ENCODE measurements around the gene CHMP1A. TPM values are rescaled to one million over a fixed set of nuclear protein-coding genes. Genes with fewer than 3 reads are reported as not detected.

CHMP1A gene
- total RNA-seq, 2 experiments from 2014 or later, result 95.7 to 98.9 TPM

DNA sequence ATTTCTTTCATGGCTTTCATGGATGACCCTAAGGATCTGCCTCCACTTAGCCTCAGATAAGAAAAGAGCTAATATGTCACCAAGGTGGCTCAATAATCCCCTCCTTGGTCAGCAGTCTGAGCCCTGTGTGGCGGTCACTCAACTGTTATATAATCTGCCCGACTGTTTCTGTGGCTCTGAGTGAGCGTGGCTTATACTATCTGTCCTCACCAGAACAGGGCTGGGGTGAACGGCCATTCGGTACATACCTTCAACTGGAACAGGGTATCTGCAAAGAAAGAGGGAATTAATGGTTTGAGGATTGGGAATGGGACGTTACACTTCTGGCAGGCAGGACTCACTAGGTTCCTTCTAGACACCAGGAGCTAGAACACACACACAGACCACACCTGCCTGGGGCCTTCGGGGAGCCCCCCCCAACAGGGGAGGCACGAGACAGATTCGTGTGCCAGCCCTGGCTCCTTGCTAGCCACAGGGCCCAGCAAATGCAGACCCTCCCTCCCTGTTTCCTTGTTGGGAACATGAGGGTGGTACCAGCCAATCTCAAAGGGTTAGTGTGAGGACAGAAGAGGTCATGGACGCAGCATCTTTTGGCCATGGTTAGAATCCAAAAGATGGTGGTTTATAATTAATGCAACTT lies 3.7 kb downstream of the CHMP1A start:
- no peak for ATAC-seq
- Mint-ChIP-seq H3K36me3 (ENCODE audit: low read depth) (peaks cover 30% of the 10 kb centered on the region), H3K27me3 (ENCODE audit: low read depth) (no peaks in the 10 kb centered on the region), H3K9me3 (ENCODE audit: insufficient read depth) (no peaks in the 10 kb centered on the region), H3K4me1 (ENCODE audit: low read depth) (peaks cover 30% of the 10 kb centered on the region), H3K4me3 (no peak overlapping the region), H3K27ac (no peak overlapping the region)
- ChIA-PET POLR2A (interaction anchor here (1.4 kb wide), 1 partner anchor 33 kb away, joined by 3 read pairs; the partner anchor contains the start of gene CDK10), CTCF (no interaction called here)
- DNase-seq, result no peak

DNA sequence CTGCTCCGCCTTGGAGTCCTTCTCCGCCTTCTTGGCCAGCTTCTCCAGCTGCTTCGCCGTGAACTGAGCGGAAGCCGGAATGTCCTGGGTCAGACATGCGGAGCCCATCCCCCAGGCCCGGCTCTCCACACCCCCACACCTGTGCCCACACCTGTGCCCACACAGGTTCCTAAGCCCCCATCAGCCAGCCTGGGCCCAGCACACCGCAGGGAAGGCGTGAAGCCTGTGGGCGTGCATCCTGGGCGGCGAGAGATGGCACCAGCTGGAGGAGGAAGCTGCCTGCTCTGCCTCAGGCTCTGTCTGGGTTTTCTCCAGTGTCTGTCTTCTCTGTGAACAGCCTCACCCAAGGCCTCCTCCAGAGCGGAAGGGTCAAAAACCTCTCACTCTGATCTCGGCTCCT lies 5.9 kb downstream of the CHMP1A start:
- no peak for DNase-seq
- no peak for ATAC-seq
- peaks cover 36% of the 10 kb centered on the region for H3K36me3 Mint-ChIP-seq (ENCODE audit: low read depth)
- no peak overlapping the region for H3K4me3 Mint-ChIP-seq
- CTCF ChIA-PET, result no interaction called here
- peaks cover 24% of the 10 kb centered on the region for H3K4me1 Mint-ChIP-seq (ENCODE audit: low read depth)
- H3K27me3 Mint-ChIP-seq (ENCODE audit: low read depth), result no peaks in the 10 kb centered on the region
- POLR2A ChIA-PET, result no interaction called here
- H3K9me3 Mint-ChIP-seq (ENCODE audit: insufficient read depth), result no peaks in the 10 kb centered on the region
- H3K27ac Mint-ChIP-seq, result no peak overlapping the region

DNA sequence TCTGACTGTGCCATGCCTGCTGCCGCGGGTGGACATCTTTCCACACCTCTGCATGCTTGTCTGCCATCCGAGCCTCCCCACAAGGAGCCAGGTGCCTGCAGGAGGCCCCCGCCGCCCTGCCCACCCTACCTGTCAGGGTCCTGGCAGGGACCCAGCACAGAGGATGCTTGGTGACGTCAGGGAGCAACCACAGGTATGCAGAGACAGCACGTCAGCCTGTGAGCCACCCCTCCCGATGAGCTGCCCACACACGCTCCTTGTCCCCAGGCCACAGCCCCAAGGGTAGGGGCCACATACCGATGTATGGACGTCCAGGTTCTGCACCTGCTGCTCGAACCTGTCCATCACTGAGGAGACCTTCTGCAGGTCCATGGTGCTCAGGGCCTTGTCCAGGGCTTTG lies 10.6 kb downstream of the CHMP1A start:
- no peak overlapping the region for H3K4me3 Mint-ChIP-seq
- ChIA-PET POLR2A (no interaction called here), CTCF (no interaction called here)
- no peak overlapping the region for H3K27ac Mint-ChIP-seq
- ATAC-seq (no peak), DNase-seq (no peak)
- no peaks in the 10 kb centered on the region for H3K4me1 Mint-ChIP-seq (ENCODE audit: low read depth)
- H3K27me3 Mint-ChIP-seq (ENCODE audit: low read depth), result no peaks in the 10 kb centered on the region
- peaks cover 39% of the 10 kb centered on the region for H3K36me3 Mint-ChIP-seq (ENCODE audit: low read depth)
- H3K9me3 Mint-ChIP-seq (ENCODE audit: insufficient read depth), result no peaks in the 10 kb centered on the region

DNA sequence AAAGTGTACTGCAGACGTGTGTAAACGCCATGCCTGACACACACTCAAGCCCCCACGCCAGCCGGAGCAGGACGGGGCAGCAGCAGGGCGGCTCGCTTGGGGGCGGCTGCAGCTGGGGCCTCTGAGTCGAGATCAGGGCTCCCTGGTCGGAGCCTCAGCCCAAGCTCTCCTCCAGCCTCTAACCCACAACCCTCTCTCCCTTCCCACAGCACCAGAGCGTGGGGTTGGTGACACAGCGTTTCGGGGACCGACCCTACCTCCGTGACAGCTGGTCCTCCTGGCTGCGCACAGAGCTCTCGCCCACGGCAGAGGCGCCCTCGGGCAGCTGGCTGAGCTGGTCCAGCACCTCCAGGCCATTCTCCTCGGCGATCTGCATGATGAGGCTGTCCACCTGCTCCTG lies 11.2 kb downstream of the CHMP1A start:
- DNase-seq (no peak), ATAC-seq (no peak)
- Mint-ChIP-seq H3K36me3 (ENCODE audit: low read depth) (peaks cover 39% of the 10 kb centered on the region), H3K27ac (no peak overlapping the region), H3K27me3 (ENCODE audit: low read depth) (no peaks in the 10 kb centered on the region), H3K9me3 (ENCODE audit: insufficient read depth) (no peaks in the 10 kb centered on the region), H3K4me1 (ENCODE audit: low read depth) (peaks cover 2% of the 10 kb centered on the region), H3K4me3 (no peak overlapping the region)
- POLR2A ChIA-PET, result no interaction called here
- CTCF ChIA-PET, result interaction anchor here (0.9 kb wide), 1 partner anchor 54 kb away, joined by 3 read pairs; no protein-coding TSS in a partner anchor

DNA sequence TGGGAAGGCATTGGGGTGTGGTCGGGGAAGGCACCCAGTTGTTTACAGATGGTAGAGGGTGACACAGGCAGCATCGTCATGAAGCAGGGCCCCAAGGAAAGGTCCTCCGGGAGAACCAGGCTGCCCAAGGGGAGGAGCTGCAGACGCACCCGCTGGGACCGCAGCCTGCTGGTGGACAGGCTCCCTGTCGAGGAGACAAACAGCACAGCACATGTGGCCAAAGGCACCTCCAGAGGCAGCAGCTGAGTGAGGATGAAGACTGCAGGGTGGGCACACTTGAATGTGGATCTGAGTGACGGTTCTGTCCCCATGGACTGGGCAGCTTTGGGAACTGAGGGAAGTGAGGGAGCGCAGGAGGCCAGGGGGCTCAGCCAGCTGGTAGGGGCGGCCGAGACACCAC lies 12.4 kb downstream of the CHMP1A start:
- peaks cover 34% of the 10 kb centered on the region for H3K36me3 Mint-ChIP-seq (ENCODE audit: low read depth)
- DNase-seq, result no peak
- ChIA-PET POLR2A (no interaction called here), CTCF (no interaction called here)
- H3K27ac Mint-ChIP-seq, result no peak overlapping the region
- H3K4me1 Mint-ChIP-seq (ENCODE audit: low read depth), result peaks cover 9% of the 10 kb centered on the region
- H3K27me3 Mint-ChIP-seq (ENCODE audit: low read depth), result no peaks in the 10 kb centered on the region
- no peak for ATAC-seq
- H3K4me3 Mint-ChIP-seq, result no peak overlapping the region
- H3K9me3 Mint-ChIP-seq (ENCODE audit: insufficient read depth), result no peaks in the 10 kb centered on the region

DNA sequence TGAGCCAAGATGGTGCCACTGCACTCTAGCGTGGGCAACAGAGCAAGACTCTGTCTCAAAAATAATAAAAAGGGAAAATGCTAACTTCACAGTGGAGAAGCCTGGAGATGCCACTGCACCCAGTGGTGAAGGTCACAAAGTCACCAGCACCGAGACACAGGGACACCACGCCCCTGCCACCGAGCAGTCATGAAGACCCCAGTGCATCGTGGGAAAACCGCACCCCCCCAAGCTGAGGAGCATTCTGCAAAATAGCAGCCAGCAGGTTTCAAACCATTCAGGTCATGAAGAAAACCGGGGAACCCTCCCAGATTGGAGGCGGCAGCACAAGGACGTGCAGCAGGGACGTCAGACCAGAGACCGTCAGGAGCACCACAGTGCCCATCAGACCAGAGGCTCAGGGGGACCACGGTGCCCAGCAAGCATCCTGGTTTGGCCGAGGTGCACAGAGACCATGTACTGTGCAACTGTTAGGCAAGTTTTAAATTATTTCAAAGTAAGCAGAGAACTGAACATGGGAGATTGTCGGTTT lies 13.7 kb downstream of the CHMP1A start:
- H3K4me1 Mint-ChIP-seq (ENCODE audit: low read depth), result peaks cover 9% of the 10 kb centered on the region
- no peak for DNase-seq
- no peak overlapping the region for H3K27ac Mint-ChIP-seq
- no peak overlapping the region for H3K4me3 Mint-ChIP-seq
- ChIA-PET CTCF (no interaction called here), POLR2A (no interaction called here)
- H3K36me3 Mint-ChIP-seq (ENCODE audit: low read depth), result peaks cover 27% of the 10 kb centered on the region
- H3K27me3 Mint-ChIP-seq (ENCODE audit: low read depth), result no peaks in the 10 kb centered on the region
- no peaks in the 10 kb centered on the region for H3K9me3 Mint-ChIP-seq (ENCODE audit: insufficient read depth)
- no peak for ATAC-seq

DNA sequence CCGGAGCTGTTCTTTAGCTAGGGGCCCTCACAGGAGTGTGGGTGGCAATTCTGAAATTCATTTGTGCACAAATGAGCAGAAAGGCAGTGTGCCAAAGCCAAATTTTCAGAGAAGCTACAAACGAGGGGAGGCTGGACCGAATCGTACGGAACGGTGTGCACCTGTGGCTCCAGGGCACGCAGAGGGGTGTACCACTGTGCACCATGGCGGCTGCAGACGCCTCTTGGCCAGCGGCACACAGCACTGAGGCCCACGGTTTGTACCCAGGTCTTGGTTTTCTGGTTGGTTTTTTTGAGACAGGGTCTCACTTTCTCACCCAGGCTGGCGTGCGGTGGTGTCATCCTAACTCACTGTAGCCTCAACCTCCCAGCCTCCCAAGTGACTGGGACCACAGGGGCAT lies 14.9 kb downstream of the CHMP1A start:
- Mint-ChIP-seq H3K4me1 (ENCODE audit: low read depth) (peaks cover 9% of the 10 kb centered on the region), H3K36me3 (ENCODE audit: low read depth) (peaks cover 21% of the 10 kb centered on the region), H3K27ac (no peak overlapping the region), H3K27me3 (ENCODE audit: low read depth) (no peaks in the 10 kb centered on the region), H3K9me3 (ENCODE audit: insufficient read depth) (no peaks in the 10 kb centered on the region), H3K4me3 (no peak overlapping the region)
- CTCF ChIA-PET, result interaction anchor here (1.0 kb wide), 1 partner anchor 9 kb away, joined by 3 read pairs; no protein-coding TSS in a partner anchor
- POLR2A ChIA-PET, result interaction anchor here (0.8 kb wide), 1 partner anchor 425 kb away, joined by 3 read pairs; the partner anchor contains the start of gene ZNF778
- DNase-seq (no peak), ATAC-seq (no peak)

DNA sequence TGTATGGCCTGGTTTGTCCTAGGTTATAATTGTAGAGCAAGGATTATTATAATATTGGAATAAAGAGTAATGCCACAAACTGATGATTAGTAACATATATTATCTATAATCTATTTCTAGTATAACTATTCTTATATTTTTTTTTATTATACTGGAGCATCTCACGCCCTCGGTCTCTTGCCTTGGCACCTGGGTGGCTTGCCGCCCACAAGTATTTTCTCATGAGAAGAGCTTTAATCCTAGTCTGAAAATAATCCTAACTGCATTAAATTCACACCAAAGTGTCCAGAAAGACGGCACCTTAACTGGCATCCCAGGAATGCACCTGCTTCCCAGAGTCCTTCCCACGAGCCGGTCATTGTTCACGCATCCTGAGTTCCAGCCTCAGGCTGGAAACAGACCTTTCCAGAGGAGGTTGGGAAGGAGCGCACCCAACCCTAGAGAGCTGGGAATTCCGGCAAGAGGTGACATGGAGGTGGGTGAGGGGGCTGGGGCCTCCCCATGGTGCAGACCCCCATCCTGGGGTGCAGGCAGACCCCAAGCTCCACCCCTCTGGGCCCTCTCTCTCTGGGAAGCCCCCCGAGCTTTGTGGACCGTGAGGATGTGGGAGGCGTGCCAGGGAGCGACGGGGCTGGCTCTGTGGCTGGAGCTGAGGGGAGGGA lies 15.9 kb downstream of the CHMP1A start:
- Mint-ChIP-seq H3K27ac (no peak overlapping the region), H3K9me3 (ENCODE audit: insufficient read depth) (no peaks in the 10 kb centered on the region), H3K27me3 (ENCODE audit: low read depth) (no peaks in the 10 kb centered on the region), H3K4me1 (ENCODE audit: low read depth) (peaks cover 9% of the 10 kb centered on the region), H3K4me3 (peak overlapping the region; percentile 29), H3K36me3 (ENCODE audit: low read depth) (peaks cover 17% of the 10 kb centered on the region)
- DNase-seq (no peak), ATAC-seq (no peak)
- POLR2A ChIA-PET, result interaction anchor here (0.8 kb wide), 1 partner anchor 424 kb away, joined by 3 read pairs; the partner anchor contains the start of gene ZNF778
- CTCF ChIA-PET, result interaction anchor here (0.7 kb wide), 1 partner anchor 78 kb away, joined by 4 read pairs; no protein-coding TSS in a partner anchor

DNA sequence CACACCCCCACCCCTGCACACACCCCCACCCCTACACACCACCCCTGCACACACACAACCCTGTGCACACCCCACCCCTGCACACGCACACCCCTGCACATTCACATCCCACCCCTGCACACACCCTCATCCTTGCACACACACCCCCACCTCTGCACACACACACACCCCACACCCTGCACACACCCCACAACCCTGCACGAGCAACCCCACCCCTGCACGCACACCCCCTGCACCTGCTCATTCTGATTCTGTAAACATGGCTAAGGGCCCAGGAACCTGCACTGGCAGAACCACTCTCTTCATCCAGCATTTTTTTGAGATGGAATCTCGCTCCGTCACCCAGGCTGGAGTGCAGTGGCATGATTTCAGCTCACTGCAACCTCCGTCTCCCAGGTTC lies 18.1 kb downstream of the CHMP1A start:
- no peak for DNase-seq
- Mint-ChIP-seq H3K27ac (no peak overlapping the region), H3K4me3 (no peak overlapping the region), H3K27me3 (ENCODE audit: low read depth) (no peaks in the 10 kb centered on the region), H3K9me3 (ENCODE audit: insufficient read depth) (no peaks in the 10 kb centered on the region), H3K36me3 (ENCODE audit: low read depth) (peaks cover 4% of the 10 kb centered on the region), H3K4me1 (ENCODE audit: low read depth) (peaks cover 9% of the 10 kb centered on the region)
- POLR2A ChIA-PET, result no interaction called here
- ATAC-seq, result no peak
- CTCF ChIA-PET, result no interaction called here

DNA sequence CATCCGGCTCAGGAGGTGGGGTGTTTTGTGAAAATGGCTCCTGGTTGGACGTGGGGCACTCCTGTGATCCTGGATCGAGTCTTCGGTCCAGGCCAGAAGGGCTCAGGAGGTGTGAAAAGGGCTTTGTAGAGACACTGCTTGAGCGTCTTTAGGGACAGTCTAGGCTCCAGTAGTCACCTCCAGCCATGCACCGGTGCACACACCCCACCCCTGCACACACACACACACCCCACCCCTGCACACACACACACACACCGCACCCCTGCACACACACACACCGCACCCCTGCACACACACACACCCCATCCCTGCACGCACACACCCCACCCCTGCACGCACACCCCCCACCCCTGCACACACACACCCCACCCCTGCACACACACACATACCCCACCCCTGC lies 19.1 kb downstream of the CHMP1A start:
- Mint-ChIP-seq H3K27me3 (ENCODE audit: low read depth) (no peaks in the 10 kb centered on the region), H3K4me3 (no peak overlapping the region), H3K27ac (no peak overlapping the region), H3K4me1 (ENCODE audit: low read depth) (peaks cover 9% of the 10 kb centered on the region), H3K9me3 (ENCODE audit: insufficient read depth) (no peaks in the 10 kb centered on the region), H3K36me3 (ENCODE audit: low read depth) (no peaks in the 10 kb centered on the region)
- CTCF ChIA-PET, result no interaction called here
- no peak for DNase-seq
- no peak for ATAC-seq
- POLR2A ChIA-PET, result no interaction called here

DNA sequence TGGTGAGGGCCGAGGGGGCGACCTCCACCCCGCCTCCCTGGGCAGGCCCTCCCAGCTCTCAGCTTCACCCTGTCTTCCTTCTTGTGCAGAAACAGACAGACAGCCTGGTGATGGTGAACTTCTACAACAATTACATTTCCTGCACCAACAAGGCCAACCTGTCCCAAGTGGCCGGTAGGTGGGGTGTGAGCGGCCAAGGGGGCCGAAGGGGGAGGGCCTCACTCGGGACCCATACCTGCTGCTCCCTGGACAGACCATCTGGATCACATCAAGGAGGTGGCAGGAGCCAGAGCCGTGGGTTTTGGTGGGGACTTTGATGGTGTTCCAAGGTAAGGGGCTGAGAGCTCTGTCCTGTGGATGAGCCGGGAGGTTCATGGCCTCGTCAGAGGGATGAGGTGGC lies 20.1 kb downstream of the CHMP1A start:
- ATAC-seq, result no peak
- CTCF ChIA-PET, result no interaction called here
- DNase-seq, result no peak
- no peaks in the 10 kb centered on the region for H3K9me3 Mint-ChIP-seq (ENCODE audit: insufficient read depth)
- POLR2A ChIA-PET, result interaction anchor here (0.5 kb wide), 1 partner anchor 34 kb away, joined by 3 read pairs; no protein-coding TSS in a partner anchor
- H3K4me3 Mint-ChIP-seq, result no peak overlapping the region
- H3K27me3 Mint-ChIP-seq (ENCODE audit: low read depth), result no peaks in the 10 kb centered on the region
- no peaks in the 10 kb centered on the region for H3K36me3 Mint-ChIP-seq (ENCODE audit: low read depth)
- no peak overlapping the region for H3K27ac Mint-ChIP-seq
- H3K4me1 Mint-ChIP-seq (ENCODE audit: low read depth), result peaks cover 9% of the 10 kb centered on the region

DNA sequence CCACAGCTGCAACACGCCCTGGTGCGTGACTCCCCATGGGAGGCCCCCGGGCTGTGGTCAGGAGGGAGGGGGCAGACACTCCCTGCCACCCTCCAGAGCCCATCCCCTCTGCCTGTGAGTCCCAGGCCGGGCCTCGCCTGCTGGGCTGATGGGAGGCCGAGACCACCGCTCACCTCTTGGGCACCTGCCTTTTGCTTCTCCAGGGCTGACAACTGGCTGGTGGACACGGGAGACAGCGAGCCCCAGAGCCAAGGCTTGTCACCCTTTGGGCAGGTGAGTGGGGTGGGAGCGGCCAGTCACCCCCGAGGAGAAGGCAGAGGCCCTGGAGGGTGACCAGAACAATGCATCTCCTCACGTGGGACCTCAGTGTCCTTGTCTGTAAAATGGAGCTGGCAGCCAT lies 20.8 kb downstream of the CHMP1A start:
- ATAC-seq, result no peak
- no peaks in the 10 kb centered on the region for H3K9me3 Mint-ChIP-seq (ENCODE audit: insufficient read depth)
- POLR2A ChIA-PET, result no interaction called here
- H3K36me3 Mint-ChIP-seq (ENCODE audit: low read depth), result no peaks in the 10 kb centered on the region
- no peak for DNase-seq
- H3K4me3 Mint-ChIP-seq, result no peak overlapping the region
- CTCF ChIA-PET, result no interaction called here
- peaks cover 9% of the 10 kb centered on the region for H3K4me1 Mint-ChIP-seq (ENCODE audit: low read depth)
- no peaks in the 10 kb centered on the region for H3K27me3 Mint-ChIP-seq (ENCODE audit: low read depth)
- H3K27ac Mint-ChIP-seq, result no peak overlapping the region
